Activated CD4-positive, alpha-beta memory T cell treated with anti-CD3 and anti-CD28 coated beads, Interleukin-2, amount 10 ng/mL, durations not matched to agents 7 days and 5 days (primary cell): ENCODE measurements around the gene RAB3IL1. TPM values are rescaled to one million over a fixed set of nuclear protein-coding genes. Genes with fewer than 3 reads are reported as not detected.

ENCODE experiments used
- CTCF ChIA-PET: fragments of 350-600 bp; sonication (Branson Sonifier 250); formaldehyde crosslinking; loops from one replicate; lab custom pipeline; 2021; ENCODE audit warnings: antibody characterized with exemption, inconsistent platforms; lab: Charles Lee
- POLR2A ChIA-PET: fragments of 350-600 bp; sonication (Branson Sonifier 250); formaldehyde crosslinking; loops from one replicate; lab custom pipeline; 2021; ENCODE audit warnings: antibody characterized with exemption; lab: Charles Lee
- DNase-seq: peaks from one replicate; pipeline ENCODE4 v3.0.0-alpha.2; 2020
- H3K27ac Mint-ChIP-seq: one replicate; pipeline ENCODE4 v1.8.0; 2021; ENCODE audit warnings: mild to moderate bottlenecking, mixed read lengths
- H3K27me3 Mint-ChIP-seq: one replicate; pipeline ENCODE4 v1.8.0; 2021; ENCODE audit warnings: mixed read lengths
- H3K36me3 Mint-ChIP-seq: one replicate; pipeline ENCODE4 v1.8.0; 2021; ENCODE audit warnings: low read depth, mixed read lengths
- H3K4me1 Mint-ChIP-seq: one replicate; pipeline ENCODE4 v1.8.0; 2021; ENCODE audit warnings: mixed read lengths
- H3K4me3 Mint-ChIP-seq: one replicate; pipeline ENCODE4 v1.8.0; 2021; ENCODE audit warnings: mild to moderate bottlenecking, mixed read lengths
- H3K9me3 Mint-ChIP-seq: one replicate; pipeline ENCODE4 v1.8.0; 2021; ENCODE audit warnings: mixed read lengths
- total RNA-seq, 2 experiments: library from RNA; stranded (reverse); gene quantifications; one replicate each; pipeline ENCODE4 v1.2.3, GENCODE V29; 2021

RAB3IL1 gene
- total RNA-seq, 2 experiments from 2014 or later = not detected

- Mint-ChIP-seq H3K9me3 (no peaks in the 10 kb centered on the region), H3K4me1 (peaks cover 5% of the 10 kb centered on the region), H3K27ac (no peak within 1 kb of the TSS), H3K4me3 (no peak within 1 kb of the TSS), H3K36me3 (no peaks in the 10 kb centered on the region), H3K27me3 (peaks cover 14% of the 10 kb centered on the region)
- POLR2A ChIA-PET = interaction anchor here (1.4 to 2.7 kb wide), 2 partner anchors 18 to 132 kb away, joined by 3 to 16 read pairs; partner anchors contain the start of gene FTH1
- CTCF ChIA-PET = interaction anchor here (0.8 to 7.9 kb wide), 5 partner anchors 52 to 158 kb away, joined by 3 to 96 read pairs (median 8); no protein-coding TSS in a partner anchor
- no peak for DNase-seq
Measured at GRCh38 chr11:61950035-61950547, 32.7 kb upstream of the RAB3IL1 start, which contains the start of gene BEST1. TSS of gene BEST1 (plus strand) at chr11:61950351. CDS start at chr11:61951807, 1,456 bp downstream.

GRCh38 chr11:61949169-61950034 lies 32.0 kb upstream of the RAB3IL1 start:
- CTCF ChIA-PET = interaction anchor here (1.3 to 7.9 kb wide), 6 partner anchors 41 to 158 kb away, joined by 3 to 96 read pairs (median 24); no protein-coding TSS in a partner anchor
- peaks cover 2% of the 10 kb centered on the region for H3K4me1 Mint-ChIP-seq
- POLR2A ChIA-PET = interaction anchor here (1.4 to 2.7 kb wide), 2 partner anchors 18 to 132 kb away, joined by 3 to 16 read pairs; partner anchors contain the start of gene FTH1
- no peaks in the 10 kb centered on the region for H3K9me3 Mint-ChIP-seq
- no peak overlapping the region for H3K27ac Mint-ChIP-seq
- H3K4me3 Mint-ChIP-seq = no peak overlapping the region
- no peaks in the 10 kb centered on the region for H3K36me3 Mint-ChIP-seq
- peaks cover 11% of the 10 kb centered on the region for H3K27me3 Mint-ChIP-seq
- no peak for DNase-seq

GRCh38 chr11:61948505-61948904 lies 31.1 kb upstream of the RAB3IL1 start:
- peaks cover 5% of the 10 kb centered on the region for H3K27me3 Mint-ChIP-seq
- H3K27ac Mint-ChIP-seq = no peak overlapping the region
- no peaks in the 10 kb centered on the region for H3K9me3 Mint-ChIP-seq
- POLR2A ChIA-PET = interaction anchor here (2.7 kb wide), 1 partner anchor 19 kb away, joined by 16 read pairs; the partner anchor contains the start of gene FTH1
- H3K4me1 Mint-ChIP-seq = peaks cover 2% of the 10 kb centered on the region
- DNase-seq = no peak
- no peaks in the 10 kb centered on the region for H3K36me3 Mint-ChIP-seq
- CTCF ChIA-PET = interaction anchor here (0.7 to 7.9 kb wide), 23 partner anchors 10 to 476 kb away, joined by 3 to 96 read pairs (median 5); partner anchors contain the start of gene FTH1
- H3K4me3 Mint-ChIP-seq = no peak overlapping the region

GRCh38 chr11:61947486-61948210 lies 30.3 kb upstream of the RAB3IL1 start:
- H3K9me3 Mint-ChIP-seq = no peaks in the 10 kb centered on the region
- no peaks in the 10 kb centered on the region for H3K36me3 Mint-ChIP-seq
- ChIA-PET CTCF (interaction anchor here (0.7 to 7.9 kb wide), 28 partner anchors 11 to 477 kb away, joined by 3 to 96 read pairs (median 5); partner anchors contain the start of gene FTH1), POLR2A (interaction anchor here (0.5 to 1.7 kb wide), 3 partner anchors 20 to 150 kb away, joined by 3 to 5 read pairs (median 3); partner anchors contain the start of gene FTH1)
- H3K27me3 Mint-ChIP-seq = peaks cover 5% of the 10 kb centered on the region
- H3K27ac Mint-ChIP-seq = no peak overlapping the region
- H3K4me3 Mint-ChIP-seq = no peak overlapping the region
- peaks cover 2% of the 10 kb centered on the region for H3K4me1 Mint-ChIP-seq
- peak; percentile 73 for DNase-seq

- H3K27ac Mint-ChIP-seq = no peak overlapping the region
- peaks cover 2% of the 10 kb centered on the region for H3K4me1 Mint-ChIP-seq
- H3K4me3 Mint-ChIP-seq = no peak overlapping the region
- CTCF ChIA-PET = interaction anchor here (0.7 to 7.9 kb wide), 22 partner anchors 10 to 162 kb away, joined by 3 to 96 read pairs (median 5); partner anchors contain the start of gene FTH1
- H3K36me3 Mint-ChIP-seq = no peaks in the 10 kb centered on the region
- no peaks in the 10 kb centered on the region for H3K9me3 Mint-ChIP-seq
- peaks cover 5% of the 10 kb centered on the region for H3K27me3 Mint-ChIP-seq
- POLR2A ChIA-PET = interaction anchor here (0.5 to 1.7 kb wide), 3 partner anchors 21 to 150 kb away, joined by 3 to 5 read pairs (median 3); partner anchors contain the start of gene FTH1
- DNase-seq = no peak
Measured at GRCh38 chr11:61946894-61947293, 29.5 kb upstream of the RAB3IL1 start.

GRCh38 chr11:61945191-61945590 lies 27.8 kb upstream of the RAB3IL1 start:
- DNase-seq = no peak
- H3K27ac Mint-ChIP-seq = no peak overlapping the region
- ChIA-PET CTCF (interaction anchor here (3.4 to 7.9 kb wide), 3 partner anchors 47 to 164 kb away, joined by 32 to 96 read pairs (median 85); no protein-coding TSS in a partner anchor), POLR2A (interaction anchor here (1.3 kb wide), 1 partner anchor 11 kb away, joined by 3 read pairs; no protein-coding TSS in a partner anchor)
- peaks cover 5% of the 10 kb centered on the region for H3K27me3 Mint-ChIP-seq
- no peaks in the 10 kb centered on the region for H3K9me3 Mint-ChIP-seq
- H3K36me3 Mint-ChIP-seq = no peaks in the 10 kb centered on the region
- H3K4me1 Mint-ChIP-seq = peaks cover 2% of the 10 kb centered on the region
- no peak overlapping the region for H3K4me3 Mint-ChIP-seq

- Mint-ChIP-seq H3K27me3 (peaks cover 27% of the 10 kb centered on the region), H3K4me1 (no peaks in the 10 kb centered on the region), H3K9me3 (no peaks in the 10 kb centered on the region), H3K36me3 (no peaks in the 10 kb centered on the region), H3K27ac (no peak overlapping the region), H3K4me3 (no peak overlapping the region)
- DNase-seq = no peak
- ChIA-PET POLR2A (no interaction called here), CTCF (interaction anchor here (1.0 kb wide), 1 partner anchor 142 kb away, joined by 7 read pairs; no protein-coding TSS in a partner anchor)
Measured at GRCh38 chr11:61940466-61940865, 23.1 kb upstream of the RAB3IL1 start.

GRCh38 chr11:61935861-61936260 lies 18.5 kb upstream of the RAB3IL1 start:
- Mint-ChIP-seq H3K27me3 (peaks cover 35% of the 10 kb centered on the region), H3K9me3 (no peaks in the 10 kb centered on the region), H3K4me1 (no peaks in the 10 kb centered on the region), H3K4me3 (no peak overlapping the region), H3K27ac (no peak overlapping the region), H3K36me3 (no peaks in the 10 kb centered on the region)
- no peak for DNase-seq
- ChIA-PET CTCF (interaction anchor here (1.1 to 2.5 kb wide), 3 partner anchors 11 to 146 kb away, joined by 3 to 11 read pairs (median 5); no protein-coding TSS in a partner anchor), POLR2A (no interaction called here)

GRCh38 chr11:61930933-61931332 lies 13.6 kb upstream of the RAB3IL1 start:
- Mint-ChIP-seq H3K36me3 (no peaks in the 10 kb centered on the region), H3K27ac (no peak overlapping the region), H3K9me3 (no peaks in the 10 kb centered on the region), H3K27me3 (peaks cover 13% of the 10 kb centered on the region), H3K4me1 (no peaks in the 10 kb centered on the region), H3K4me3 (no peak overlapping the region)
- CTCF ChIA-PET = interaction anchor here (0.7 to 1.4 kb wide), 5 partner anchors 17 to 626 kb away, joined by 3 to 6 read pairs (median 3); no protein-coding TSS in a partner anchor
- POLR2A ChIA-PET = no interaction called here
- DNase-seq = no peak

- H3K27me3 Mint-ChIP-seq = peaks cover 10% of the 10 kb centered on the region
- CTCF ChIA-PET = interaction anchor here (1.0 to 1.9 kb wide), 2 partner anchors 154 to 179 kb away, joined by 3 to 4 read pairs; no protein-coding TSS in a partner anchor
- no peaks in the 10 kb centered on the region for H3K36me3 Mint-ChIP-seq
- H3K9me3 Mint-ChIP-seq = no peaks in the 10 kb centered on the region
- H3K27ac Mint-ChIP-seq = no peak overlapping the region
- no peak overlapping the region for H3K4me3 Mint-ChIP-seq
- no peaks in the 10 kb centered on the region for H3K4me1 Mint-ChIP-seq
- POLR2A ChIA-PET = no interaction called here
- DNase-seq = no peak
Measured at GRCh38 chr11:61928606-61929005, 11.2 kb upstream of the RAB3IL1 start.

GRCh38 chr11:61927501-61927900 lies 10.1 kb upstream of the RAB3IL1 start:
- no peaks in the 10 kb centered on the region for H3K9me3 Mint-ChIP-seq
- ChIA-PET CTCF (interaction anchor here (1.9 kb wide), 1 partner anchor 180 kb away, joined by 4 read pairs; no protein-coding TSS in a partner anchor), POLR2A (no interaction called here)
- peaks cover 6% of the 10 kb centered on the region for H3K27me3 Mint-ChIP-seq
- no peak for DNase-seq
- H3K27ac Mint-ChIP-seq = no peak overlapping the region
- no peak overlapping the region for H3K4me3 Mint-ChIP-seq
- H3K36me3 Mint-ChIP-seq = no peaks in the 10 kb centered on the region
- no peaks in the 10 kb centered on the region for H3K4me1 Mint-ChIP-seq

GRCh38 chr11:61926235-61926634 lies 8.9 kb upstream of the RAB3IL1 start:
- H3K27me3 Mint-ChIP-seq = peaks cover 10% of the 10 kb centered on the region
- H3K9me3 Mint-ChIP-seq = no peaks in the 10 kb centered on the region
- no peaks in the 10 kb centered on the region for H3K36me3 Mint-ChIP-seq
- no peak for DNase-seq
- ChIA-PET CTCF (interaction anchor here (0.8 kb wide), 1 partner anchor 154 kb away, joined by 3 read pairs; no protein-coding TSS in a partner anchor), POLR2A (no interaction called here)
- no peak overlapping the region for H3K27ac Mint-ChIP-seq
- no peaks in the 10 kb centered on the region for H3K4me1 Mint-ChIP-seq
- no peak overlapping the region for H3K4me3 Mint-ChIP-seq
